PC-3 (cell line): ENCODE results near the gene PDZD7.

Experiments
- CTCF ChIP-seq: fragments of 300-600 bp; sonication (generic); conservative IDR thresholded peaks from 2 replicates; pipeline ENCODE4 v1.5.1; 2017; ENCODE audit warnings: antibody characterized with exemption, low read depth, mild to moderate bottlenecking, low read length
- EZH2 ChIP-seq: fragments of 300-600 bp; sonication (generic); IDR thresholded peaks from one replicate; pipeline ENCODE4 v1.6.1; 2017; ENCODE audit warnings: antibody characterized with exemption, mild to moderate bottlenecking, low read length; ENCODE audit not compliant: unreplicated experiment

GRCh38 chr10:101019440-101019703 is 11.6 kb downstream of the PDZD7 start:
- TF ChIP-seq CTCF, result no peak
- TF ChIP-seq EZH2, result no peak
